PFSK-1 (cell line): ENCODE measurements around the gene NRG3.

Experiments used
- FOXP2 ChIP-seq: optimal IDR thresholded peaks from 2 replicates; pipeline ENCODE3; 2011; ENCODE audit warnings: borderline replicate concordance, control low read depth, inconsistent platforms; ENCODE audit not compliant: insufficient read depth; ENCODE audit errors: extremely low read length, extremely low read depth
- POLR2AphosphoS5 ChIP-seq: IDR thresholded peaks from 2 replicates; pipeline ENCODE4 v1.6.1; 2012; ENCODE audit warnings: low read depth, mild to moderate bottlenecking, control low read depth, low read length, moderate library complexity
- REST ChIP-seq, 2 experiments: IDR thresholded peaks; 2 replicates each; pipeline versions ENCODE4 v1.6.1 to v1.8.0; 2011 to 2012; ENCODE audit warnings: low read depth in 2 of 2, low read length in 2 of 2, control low read depth in 1 of 2, inconsistent platforms in 1 of 2, mild to moderate bottlenecking in 1 of 2, moderate library complexity in 1 of 2; ENCODE audit not compliant: insufficient read depth in 1 of 2
- SIN3A ChIP-seq: IDR thresholded peaks from 2 replicates; pipeline ENCODE4 v1.6.1; 2012; ENCODE audit warnings: mild to moderate bottlenecking, low read length, moderate library complexity, borderline replicate concordance; ENCODE audit not compliant: insufficient read depth
- TAF1 ChIP-seq: IDR thresholded peaks from 2 replicates; pipeline ENCODE4 v1.6.1; 2012; ENCODE audit warnings: low read length, control low read depth, borderline replicate concordance; ENCODE audit not compliant: insufficient read depth

NRG3 gene

GRCh38 chr10:82916941-82917340 lies 1041.9 kb downstream of the NRG3 start:
- no peak for TF ChIP-seq TAF1
- TF ChIP-seq POLR2AphosphoS5: no peak
- TF ChIP-seq REST (IDR thresholded peaks at IDR 0.05; ENCODE audit: insufficient read depth in 1 of 2, low read depth in 2 of 2, low read length in 2 of 2): no peak

- TF ChIP-seq REST (IDR thresholded peaks at IDR 0.05; ENCODE audit: insufficient read depth in 1 of 2, low read depth in 2 of 2, low read length in 2 of 2): no peak
- no peak for TF ChIP-seq SIN3A
- no peak for TF ChIP-seq POLR2AphosphoS5
Measured at GRCh38 chr10:82918022-82918421, 1043.0 kb downstream of the NRG3 start.

GRCh38 chr10:82922046-82922445 lies 1047.1 kb downstream of the NRG3 start:
- TF ChIP-seq TAF1: no peak
- no peak for TF ChIP-seq FOXP2
- TF ChIP-seq REST (IDR thresholded peaks at IDR 0.05; ENCODE audit: insufficient read depth in 1 of 2, low read depth in 2 of 2, low read length in 2 of 2): no peak
- TF ChIP-seq POLR2AphosphoS5: no peak
- TF ChIP-seq SIN3A: no peak

GRCh38 chr10:82922755-82923154 lies 1047.8 kb downstream of the NRG3 start:
- no peak for TF ChIP-seq FOXP2
- TF ChIP-seq SIN3A: no peak
- TF ChIP-seq REST (IDR thresholded peaks at IDR 0.05; ENCODE audit: insufficient read depth in 1 of 2, low read depth in 2 of 2, low read length in 2 of 2): no peak
- no peak for TF ChIP-seq TAF1
- TF ChIP-seq POLR2AphosphoS5: no peak

GRCh38 chr10:82924711-82925110 lies 1049.7 kb downstream of the NRG3 start:
- TF ChIP-seq SIN3A (no peak), REST (IDR thresholded peaks at IDR 0.05; ENCODE audit: insufficient read depth in 1 of 2, low read depth in 2 of 2, low read length in 2 of 2) (no peak), POLR2AphosphoS5 (no peak), TAF1 (no peak), FOXP2 (no peak)
